H1 (cell line): ENCODE measurements around the gene SRGAP3. TPM values are rescaled to one million over a fixed set of nuclear protein-coding genes. Genes with fewer than 3 reads are reported as not detected.

ENCODE experiments used
- CTCF ChIA-PET: fragments of 300-600 bp; sonication (Branson Sonifier 250); formaldehyde crosslinking; loops from one replicate; lab custom pipeline; 2021; ENCODE audit not compliant: partially characterized antibody; lab: Charles Lee
- POLR2A ChIA-PET: fragments of 300-600 bp; sonication (Branson Sonifier 250); formaldehyde crosslinking; loops from one replicate; lab custom pipeline; 2021; ENCODE audit warnings: inconsistent platforms; ENCODE audit not compliant: partially characterized antibody; lab: Charles Lee
- DNase-seq, 2 experiments: peaks; one replicate each; pipeline versions ENCODE4 v3.0.0 to v3.0.0-alpha.2; 2010 to 2022; ENCODE audit warnings: low spot score in 2 of 2, low read depth in 1 of 2, mixed read lengths in 1 of 2
- FAIRE-seq: peaks from 2 replicates; lab custom pipeline; 2011; peaks lifted over from hg19 to GRCh38; lab: Jason Lieb, UNC
- H2AFZ ChIP-seq: 2 replicates; pipeline ENCODE4 v1.8.1; 2012; ENCODE audit warnings: low read length, inconsistent platforms
- H2AK5ac ChIP-seq: 2 replicates; pipeline ENCODE4 v1.6.1; 2013; ENCODE audit warnings: low read depth, low read length
- H2BK120ac ChIP-seq: replicated peaks from 2 replicates; pipeline ENCODE3; 2013; ENCODE audit warnings: low read depth, low read length, inconsistent platforms
- H2BK12ac ChIP-seq: 2 replicates; pipeline ENCODE4 v1.6.1; 2013; ENCODE audit warnings: low read depth, low read length
- H2BK15ac ChIP-seq: 2 replicates; pipeline ENCODE4 v1.6.1; 2013; ENCODE audit warnings: low read length
- H2BK20ac ChIP-seq: 2 replicates; pipeline ENCODE4 v1.6.1; 2013; ENCODE audit warnings: low read length
- H2BK5ac ChIP-seq: 2 replicates; pipeline ENCODE4 v1.6.1; 2013; ENCODE audit warnings: low read depth, low read length
- H3K14ac ChIP-seq: 2 replicates; pipeline ENCODE4 v1.6.1; 2013; ENCODE audit warnings: inconsistent platforms; ENCODE audit not compliant: insufficient read length
- H3K18ac ChIP-seq: 2 replicates; pipeline ENCODE4 v1.6.1; 2013; ENCODE audit warnings: low read length; ENCODE audit errors: extremely low read depth
- H3K23ac ChIP-seq: 2 replicates; pipeline ENCODE4 v1.6.1; 2013; ENCODE audit warnings: inconsistent platforms; ENCODE audit not compliant: insufficient read length
- H3K23me2 ChIP-seq: 2 replicates; pipeline ENCODE4 v1.6.1; 2013; ENCODE audit warnings: low read depth, low read length
- H3K27ac ChIP-seq: 2 replicates; pipeline ENCODE4 v1.6.1; 2011; ENCODE audit warnings: low read depth, low read length, inconsistent platforms
- H3K27me3 ChIP-seq, 4 experiments: replicated peaks in 1 of 4; 1 replicate in 1 of 4; 2 replicates in 3 of 4; pipeline versions ENCODE4 v1.6.1 to v1.8.1; 2011 to 2013; ENCODE audit warnings: low read length in 3 of 4, mild to moderate bottlenecking in 3 of 4, inconsistent platforms in 2 of 4, mixed read lengths in 2 of 4, moderate library complexity in 1 of 4; ENCODE audit not compliant: control insufficient read depth in 3 of 4, insufficient read depth in 3 of 4; ENCODE audit errors: extremely low read depth in 1 of 4
- H3K36me3 ChIP-seq, 4 experiments: 2 replicates each; pipeline versions ENCODE4 v1.6.1 to v1.8.1; 2011 to 2013; ENCODE audit warnings: mild to moderate bottlenecking in 4 of 4, low read length in 3 of 4, moderate library complexity in 2 of 4, control low read depth in 1 of 4, inconsistent platforms in 1 of 4; ENCODE audit not compliant: insufficient read depth in 4 of 4, control insufficient read depth in 2 of 4
- H3K4ac ChIP-seq: replicated peaks from 2 replicates; pipeline ENCODE3; 2013; ENCODE audit warnings: low read length, low read depth, mixed read lengths, inconsistent platforms; ENCODE audit not compliant: insufficient read length
- H3K4me1 ChIP-seq, 4 experiments: replicated peaks in 1 of 4; 1 replicate in 1 of 4; 2 replicates in 3 of 4; pipeline versions ENCODE4 v1.6.1 to v1.8.1; 2011 to 2013; ENCODE audit warnings: low read length in 3 of 4, inconsistent platforms in 2 of 4, mixed read lengths in 1 of 4; ENCODE audit not compliant: insufficient read depth in 4 of 4, control insufficient read depth in 3 of 4
- H3K4me2 ChIP-seq, 2 experiments: 2 replicates each; pipeline versions ENCODE4 v1.6.1 to v1.8.1; 2011 to 2013; ENCODE audit warnings: low read depth in 2 of 2, low read length in 2 of 2, control low read depth in 1 of 2, inconsistent platforms in 1 of 2, mild to moderate bottlenecking in 1 of 2; ENCODE audit not compliant: insufficient read depth in 1 of 2
- H3K4me3 ChIP-seq, 4 experiments: fragments of 200-600, 300-600 bp in 1 of 4; sonication (generic), shearing (Covaris generic), sonication (Bioruptor Twin) in 1 of 4; 2 replicates each; pipeline versions ENCODE4 v1.5.1 to v1.8.1; 2011 to 2016; ENCODE audit warnings: low read length in 4 of 4, low read depth in 3 of 4, control low read depth in 2 of 4, inconsistent platforms in 2 of 4, mild to moderate bottlenecking in 2 of 4, mixed read lengths in 1 of 4, moderate library complexity in 1 of 4; ENCODE audit not compliant: insufficient read depth in 2 of 4; ENCODE audit errors: extremely low read depth in 1 of 4
- H3K56ac ChIP-seq: replicated peaks from 2 replicates; pipeline ENCODE3; 2013; ENCODE audit warnings: low read depth, mild to moderate bottlenecking, mixed read lengths, low read length, inconsistent platforms; ENCODE audit not compliant: insufficient read length
- H3K79me1 ChIP-seq: 2 replicates; pipeline ENCODE4 v1.6.1; 2013; ENCODE audit warnings: low read depth, low read length, control low read depth
- H3K79me2 ChIP-seq, 2 experiments: 2 replicates each; pipeline versions ENCODE4 v1.6.1 to v1.8.1; 2012 to 2013; ENCODE audit warnings: low read length in 2 of 2, mild to moderate bottlenecking in 2 of 2, inconsistent platforms in 1 of 2; ENCODE audit not compliant: insufficient read depth in 2 of 2, control insufficient read depth in 1 of 2
- H3K9ac ChIP-seq, 4 experiments: replicated peaks in 1 of 4; 1 replicate in 1 of 4; 2 replicates in 3 of 4; pipeline versions ENCODE4 v1.6.1 to v1.8.1; 2011 to 2013; ENCODE audit warnings: low read depth in 3 of 4, low read length in 3 of 4, control low read depth in 2 of 4, mild to moderate bottlenecking in 2 of 4, moderate library complexity in 2 of 4, inconsistent platforms in 1 of 4; ENCODE audit errors: extremely low read depth in 1 of 4
- H3K9me3 ChIP-seq, 2 experiments: 2 replicates each; pipeline versions ENCODE4 v1.6.1 to v1.8.1; 2012 to 2013; ENCODE audit warnings: mild to moderate bottlenecking in 2 of 2, moderate library complexity in 2 of 2, control low read depth in 1 of 2, inconsistent platforms in 1 of 2, low read depth in 1 of 2, low read length in 1 of 2, mixed read lengths in 1 of 2; ENCODE audit not compliant: insufficient read depth in 2 of 2
- H4K20me1 ChIP-seq, 2 experiments: replicated peaks in 1 of 2; 2 replicates each; pipeline versions ENCODE3 to v1.8.1; 2011 to 2013; ENCODE audit warnings: inconsistent platforms in 2 of 2, low read length in 2 of 2, mild to moderate bottlenecking in 1 of 2; ENCODE audit not compliant: insufficient read depth in 2 of 2, control insufficient read depth in 1 of 2
- H4K5ac ChIP-seq: 2 replicates; pipeline ENCODE4 v1.6.1; 2013; ENCODE audit warnings: low read length, low read depth, mixed read lengths, inconsistent platforms; ENCODE audit not compliant: insufficient read length
- H4K8ac ChIP-seq: 2 replicates; pipeline ENCODE4 v1.8.0; 2013; ENCODE audit warnings: mild to moderate bottlenecking, moderate library complexity, low read length, inconsistent platforms; ENCODE audit not compliant: insufficient read depth; ENCODE audit errors: extremely low read depth
- H4K91ac ChIP-seq: replicated peaks from 2 replicates; pipeline ENCODE3; 2013; ENCODE audit warnings: low read length, mixed read lengths, inconsistent platforms; ENCODE audit not compliant: insufficient read length
- MAFK ChIP-seq: IDR thresholded peaks from 2 replicates; pipeline ENCODE4 v1.6.1; 2012; ENCODE audit warnings: low read depth, mild to moderate bottlenecking, improper control_type of control experiment, low read length
- POLR2AphosphoS5 ChIP-seq: IDR thresholded peaks from 2 replicates; pipeline ENCODE4 v1.6.1; 2011; ENCODE audit warnings: low read depth, low read length
- SIX5 ChIP-seq: IDR thresholded peaks from 2 replicates; pipeline ENCODE4 v1.6.1; 2011; ENCODE audit warnings: mild to moderate bottlenecking, low read depth, low read length
- WGBS, 2 experiments: shearing (Covaris generic) in 1 of 2; methylation state at CpG; one replicate each; pipeline versions ENCODE4 v1.1.6 to v1.1.7; 2013 to 2015; ENCODE audit warnings: low lambda C conversion rate in 2 of 2, mixed read lengths in 2 of 2, inconsistent platforms in 1 of 2, low coverage in 1 of 2, missing lambda C conversion rate in 1 of 2; ENCODE audit not compliant: insufficient replicate concordance in 2 of 2, insufficient coverage in 1 of 2, insufficient read length in 1 of 2; ENCODE audit errors: extremely low coverage in 1 of 2, missing lambda C conversion rate in 1 of 2; 5-methylcytosine and 5-hydroxymethylcytosine counted together
- polyA plus RNA-seq, 7 experiments: library from polyadenylated mRNA; depleted of rRNA in 3 of 7; stranded (reverse) in 5 of 7; unstranded in 2 of 7; fragments of >200 nt in 5 of 7; fragments of 200-250 nt in 2 of 7; gene quantifications; 1 replicate in 5 of 7; 2 replicates in 1 of 7; 4 replicates in 1 of 7; pipeline versions ENCODE4 v1.2.1 to v1.2.3, GENCODE V29; 2011 to 2013; ENCODE audit warnings: missing spikeins in 2 of 7, mixed read lengths in 2 of 7
- total RNA-seq: library from RNA; stranded (reverse); fragmentation: NEBNext Ultra II Directional; extraction: Animal tissue kit (Norgen Biotek cat#: 25700); gene quantifications from 2 replicates; pipeline ENCODE4 v1.2.1, GENCODE V29; 2021

The SRGAP3 gene
- total and polyA plus RNA-seq, 2 of the 8 experiments (the other 6 are each of a cell fraction or from before 2014, with no cell fraction given): 5.8 to 11.4 TPM

DNA sequence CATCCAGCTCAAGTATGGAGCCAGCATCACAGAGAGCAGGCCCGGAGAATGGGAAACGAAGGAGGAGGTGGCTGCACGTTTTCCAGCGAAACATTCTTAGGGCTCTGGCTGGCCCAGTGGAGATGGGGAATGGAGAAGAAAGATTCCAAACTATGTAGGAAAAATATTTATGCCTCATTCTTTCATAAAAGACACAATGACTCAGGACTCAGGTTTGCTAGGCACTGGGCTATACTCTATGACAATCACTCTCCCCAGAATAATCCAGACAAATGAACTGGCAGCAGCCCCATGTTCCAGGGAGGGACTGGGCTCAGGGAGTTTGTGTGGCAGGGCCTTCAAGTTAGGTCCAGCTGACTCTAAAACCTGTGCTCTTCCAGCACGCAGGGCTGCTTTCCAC lies 175.4 kb downstream of the SRGAP3 start:
- TF ChIP-seq MAFK (no peak), POLR2AphosphoS5 (no peak), SIX5 (no peak)
- Histone ChIP-seq H2BK15ac (no peak overlapping the region), H3K9me3 (no peaks in the 10 kb centered on the region), H4K8ac (no peak overlapping the region), H3K4ac (no peak overlapping the region), H3K27me3 (no peaks in the 10 kb centered on the region), H3K18ac (no peak overlapping the region), H3K23me2 (no peaks in the 10 kb centered on the region; the same call in 1 of the 2 replicates), H3K9ac (no peak overlapping the region), H3K56ac (no peak overlapping the region), H3K4me2 (no peak overlapping the region), H2BK12ac (no peak overlapping the region), H3K23ac (no peak overlapping the region), H2BK5ac (no peak overlapping the region), H4K91ac (no peak overlapping the region), H3K79me2 (no peaks in the 10 kb centered on the region), H3K79me1 (no peaks in the 10 kb centered on the region), H3K36me3 (no peaks in the 10 kb centered on the region), H3K4me3 (no peak overlapping the region), H4K20me1 (no peaks in the 10 kb centered on the region), H2BK120ac (no peak overlapping the region), H3K4me1 (peaks cover 7 to 18% (median 15%) of the 10 kb centered on the region in 4 experiments), H2AFZ (no peak overlapping the region), H2BK20ac (no peak overlapping the region), H4K5ac (no peak overlapping the region), H3K27ac (no peak overlapping the region), H2AK5ac (no peak overlapping the region), H3K14ac (no peak overlapping the region)
- 70% methylated on average over 5 of the region's 5 CpGs; no CpG with 5 or more reads in 1 of the 2 experiments for WGBS, 2 experiments
- FAIRE-seq: no peak
- POLR2A ChIA-PET: no interaction called here
- CTCF ChIA-PET: interaction anchor here (0.7 to 1.0 kb wide), 4 partner anchors 29 to 94 kb away, joined by 3 read pairs; no protein-coding TSS in a partner anchor
- no peak for DNase-seq
